Suppressor macrophage (primary cell): ENCODE measurements around the gene CNTN2.

Experiments
- DNase-seq, 4 experiments: peaks; one replicate each; pipeline ENCODE4 v3.0.0-alpha.2; 2020 to 2022

The CNTN2 gene

GRCh38 chr1:205127646-205128045, 84.6 kb downstream of the CNTN2 start:
- DNase-seq = peak; percentile 8 to 55 (median 45)
